Natural killer cell (primary cell): ENCODE results near the gene RPL27. TPM values are rescaled to one million over a fixed set of nuclear protein-coding genes. Genes with fewer than 3 reads are reported as not detected.

Experiments
- ATAC-seq, 3 donors: fragments of 150-1000 bp in 2 of 3; fragments of 200-7000 bp in 1 of 3; cut with Tn5 transposase; 1 replicate in 1 of 3; 2 replicates in 2 of 3; pipeline ENCODE4 v1.10.0; 2021; ENCODE audit warnings: mild to moderate bottlenecking in 2 of 3, moderate library complexity in 2 of 3
- DNase-seq, 2 donors: peaks; one replicate each; pipeline versions ENCODE4 v3.0.0 to v3.0.0-alpha.2; 2013 to 2021; ENCODE audit warnings: mixed read lengths in 1 of 2
- H3K27ac ChIP-seq: one replicate; pipeline ENCODE4 v1.5.1; 2013; ENCODE audit warnings: mild to moderate bottlenecking, low read length
- H3K27me3 ChIP-seq: one replicate; pipeline ENCODE4 v1.6.1; 2013; ENCODE audit warnings: low read length; ENCODE audit not compliant: control insufficient read depth, insufficient read depth
- H3K36me3 ChIP-seq: one replicate; pipeline ENCODE4 v1.6.1; 2013; ENCODE audit warnings: low read length; ENCODE audit not compliant: control insufficient read depth, insufficient read depth
- H3K4me1 ChIP-seq: one replicate; pipeline ENCODE4 v1.6.1; 2013; ENCODE audit warnings: low read length; ENCODE audit not compliant: control insufficient read depth, insufficient read depth
- H3K4me3 ChIP-seq: one replicate; pipeline ENCODE4 v1.5.1; 2013; ENCODE audit warnings: low read length
- H3K9me3 ChIP-seq: one replicate; pipeline ENCODE4 v1.6.1; 2013; ENCODE audit warnings: low read length; ENCODE audit not compliant: control insufficient read depth, insufficient read depth
- H3K27ac Mint-ChIP-seq, 2 donors: one replicate each; pipeline ENCODE4 v1.8.0; 2022; ENCODE audit warnings: mild to moderate bottlenecking in 2 of 2, mixed read lengths in 2 of 2, moderate library complexity in 1 of 2
- H3K27me3 Mint-ChIP-seq, 2 donors: one replicate each; pipeline ENCODE4 v1.8.0; 2022; ENCODE audit warnings: low read depth in 2 of 2, mixed read lengths in 2 of 2
- H3K36me3 Mint-ChIP-seq: one replicate; pipeline ENCODE4 v1.8.0; 2022; ENCODE audit warnings: mixed read lengths
- H3K4me1 Mint-ChIP-seq, 2 donors: one replicate each; pipeline ENCODE4 v1.8.0; 2022; ENCODE audit warnings: mixed read lengths in 2 of 2
- H3K4me3 Mint-ChIP-seq: one replicate; pipeline ENCODE4 v1.8.0; 2022; ENCODE audit warnings: mild to moderate bottlenecking, moderate library complexity, mixed read lengths
- H3K9me3 Mint-ChIP-seq, 2 donors: one replicate each; pipeline ENCODE4 v1.8.0; 2022; ENCODE audit warnings: mixed read lengths in 2 of 2
- CTCF ChIP-seq: fragments of 200-600 bp; IDR thresholded peaks from one replicate; pipeline ENCODE4 v1.8.0; 2022; ENCODE audit warnings: antibody characterized with exemption
- WGBS: methylation state at CpG from one replicate; pipeline ENCODE4 v1.1.7; 2013; ENCODE audit warnings: missing lambda C conversion rate; ENCODE audit not compliant: insufficient coverage; 5-methylcytosine and 5-hydroxymethylcytosine counted together
- intact Hi-C: fragments of 100-400 bp; cut with micrococcal nuclease; formaldehyde crosslinking; loops from one replicate; pipeline ENCODE4 v1.14.2; 2022
- total RNA-seq, 4 donors: library from RNA; stranded (reverse); fragments of 120-200 nt in 1 of 4; gene quantifications; one replicate each; pipeline versions ENCODE4 v1.2.3 to v1.2.4, GENCODE V29; 2013 to 2022

RPL27 gene
- total RNA-seq, 3 donors from 2014 or later (not counting 1 experiment from before 2014, with no cell fraction given), result 555 to 671 (median 608) TPM

GRCh38 chr17:42982266-42982665 lies 16.0 kb upstream of the RPL27 start:
- peak overlapping the region in 1 of 2 donors; percentile 95 for H3K27ac Mint-ChIP-seq
- H3K9me3 Mint-ChIP-seq, result no peaks in the 10 kb centered on the region
- Histone ChIP-seq H3K9me3 (no peaks in the 10 kb centered on the region), H3K36me3 (peaks cover 9% of the 10 kb centered on the region), H3K27me3 (no peaks in the 10 kb centered on the region), H3K4me3 (no peak overlapping the region), H3K27ac (no peak overlapping the region), H3K4me1 (peaks cover 25% of the 10 kb centered on the region)
- H3K27me3 Mint-ChIP-seq, result no peaks in the 10 kb centered on the region
- no peaks in the 10 kb centered on the region for H3K36me3 Mint-ChIP-seq
- ATAC-seq (no peak), DNase-seq (no peak)
- no peak for TF ChIP-seq CTCF
- H3K4me1 Mint-ChIP-seq, result peaks cover 19 to 32% of the 10 kb centered on the region in 2 donors
- intact Hi-C loops, result loop anchor here (5.0 kb wide), 1 partner anchor 150 kb away; the partner anchor contains the start of gene PSME3
- peak overlapping the region; percentile 93 for H3K4me3 Mint-ChIP-seq

GRCh38 chr17:42985225-42985624 lies 13.0 kb upstream of the RPL27 start:
- Mint-ChIP-seq H3K4me3 (no peak overlapping the region), H3K36me3 (no peaks in the 10 kb centered on the region), H3K27ac (no peak overlapping the region), H3K9me3 (no peaks in the 10 kb centered on the region), H3K27me3 (no peaks in the 10 kb centered on the region), H3K4me1 (peaks cover 15 to 22% of the 10 kb centered on the region in 2 donors)
- DNase-seq (no peak), ATAC-seq (no peak)
- Histone ChIP-seq H3K27ac (no peak overlapping the region), H3K4me1 (peaks cover 18% of the 10 kb centered on the region), H3K9me3 (no peaks in the 10 kb centered on the region), H3K27me3 (no peaks in the 10 kb centered on the region), H3K36me3 (peaks cover 37% of the 10 kb centered on the region), H3K4me3 (no peak overlapping the region)
- intact Hi-C loops, result no loop called here
- TF ChIP-seq CTCF, result no peak
- WGBS, result no CpG with 5 or more reads among the region's 1 CpG

DNA sequence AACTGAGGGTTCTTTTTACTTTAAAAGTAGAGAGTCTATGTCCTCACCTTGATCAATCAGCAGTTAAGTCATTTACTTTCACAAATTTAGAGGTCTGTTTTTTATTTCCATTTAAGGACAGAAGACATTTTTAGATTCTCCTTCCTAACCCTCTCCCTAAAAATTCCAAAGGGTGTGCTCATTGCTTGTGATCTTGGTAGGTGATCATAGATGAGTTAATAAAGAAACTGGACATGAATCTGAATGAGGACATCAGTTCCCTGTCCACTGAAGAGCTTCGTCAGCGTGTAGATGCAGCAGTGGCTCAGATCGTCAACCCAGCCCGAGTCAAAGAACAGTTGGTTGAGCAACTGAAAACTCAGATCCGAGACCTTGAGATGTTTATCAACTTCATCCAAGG lies 9.1 kb upstream of the RPL27 start:
- H3K36me3 Mint-ChIP-seq, result no peaks in the 10 kb centered on the region
- DNase-seq (no peak), ATAC-seq (no peak)
- Histone ChIP-seq H3K4me3 (no peak overlapping the region), H3K27ac (no peak overlapping the region), H3K4me1 (peaks cover 3% of the 10 kb centered on the region), H3K36me3 (peaks cover 64% of the 10 kb centered on the region), H3K27me3 (no peaks in the 10 kb centered on the region), H3K9me3 (no peaks in the 10 kb centered on the region)
- no peak overlapping the region for H3K27ac Mint-ChIP-seq
- WGBS, result 96% methylated on average over 5 of the region's 5 CpGs
- H3K4me3 Mint-ChIP-seq, result no peak overlapping the region
- no peak for TF ChIP-seq CTCF
- no peaks in the 10 kb centered on the region for H3K4me1 Mint-ChIP-seq
- intact Hi-C loops, result no loop called here
- H3K9me3 Mint-ChIP-seq, result no peaks in the 10 kb centered on the region
- no peaks in the 10 kb centered on the region for H3K27me3 Mint-ChIP-seq
